GM10266 (cell line): ENCODE results near the gene ZNF662.

Experiments
- DNase-seq: peaks from one replicate; pipeline ENCODE4 v3.0.0; 2012; ENCODE audit errors: extremely low spot score
- CTCF ChIP-seq: IDR thresholded peaks from 2 replicates; pipeline ENCODE4 v1.5.1; 2012; ENCODE audit warnings: mild to moderate bottlenecking, low read depth; ENCODE audit not compliant: control insufficient read depth, insufficient read depth; ENCODE audit errors: missing control alignments

Gene ZNF662

GRCh38 chr3:42936157-42936981 lies 30.4 kb downstream of the ZNF662 start:
- no peak for DNase-seq
- TF ChIP-seq CTCF = no peak

- TF ChIP-seq CTCF = no peak
- no peak for DNase-seq
These were observed 31.4 kb downstream of the ZNF662 start for GRCh38 chr3:42937334-42937733.

- DNase-seq = no peak
- no peak for TF ChIP-seq CTCF
These were observed 36.8 kb downstream of the ZNF662 start for GRCh38 chr3:42942693-42943092.

GRCh38 chr3:42946050-42946449 lies 40.1 kb downstream of the ZNF662 start:
- DNase-seq = no peak
- TF ChIP-seq CTCF = no peak

GRCh38 chr3:42957573-42957972 lies 51.6 kb downstream of the ZNF662 start:
- no peak for DNase-seq
- TF ChIP-seq CTCF = no peak

- DNase-seq = no peak
- TF ChIP-seq CTCF = no peak
These were observed 54.3 kb downstream of the ZNF662 start for GRCh38 chr3:42960282-42960681.

- TF ChIP-seq CTCF = no peak
- DNase-seq = no peak
These were observed 54.8 kb downstream of the ZNF662 start for GRCh38 chr3:42960786-42961185.
